Inferior parietal cortex (tissue), 1 donor: ENCODE measurements around the gene SIX2.

Experiments
- DNase-seq: peaks from one replicate; pipeline ENCODE4 v3.0.0-alpha.2; 2016; ENCODE audit errors: extremely low spot score

Gene SIX2

GRCh38 chr2:44967727-44968432 is 41.4 kb downstream of the SIX2 start:
- DNase-seq: no peak

- DNase-seq: no peak
Observed at GRCh38 chr2:44967056-44967455, 42.2 kb downstream of the SIX2 start.

- no peak for DNase-seq
Observed at GRCh38 chr2:44965684-44966083, 43.6 kb downstream of the SIX2 start.

GRCh38 chr2:44964752-44965236 is 44.5 kb downstream of the SIX2 start:
- no peak for DNase-seq

DNA sequence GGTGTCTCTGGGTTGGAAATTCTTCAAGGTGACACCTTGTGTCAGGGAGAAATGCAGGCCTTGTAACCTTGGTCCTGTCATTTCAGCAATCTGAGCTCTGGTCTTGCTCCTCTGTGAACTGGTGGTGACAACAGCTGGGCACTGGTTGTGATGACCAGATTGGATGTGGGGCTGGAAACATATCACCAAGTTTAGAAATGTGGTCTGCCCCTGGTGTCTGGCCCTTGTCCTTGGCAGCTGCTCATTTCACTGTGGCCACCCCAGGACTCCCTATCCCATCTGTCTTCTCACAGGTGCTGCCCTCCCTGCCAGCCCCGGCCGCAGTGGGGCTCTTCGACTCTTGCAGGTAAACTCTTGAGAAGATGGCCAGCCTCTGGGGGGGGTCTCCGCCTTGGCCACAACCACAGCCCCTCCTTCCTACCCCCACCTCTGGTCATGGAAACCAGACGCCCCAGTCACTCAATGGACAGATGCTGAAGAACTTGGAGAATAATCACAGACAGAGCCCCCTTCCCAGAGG is 47.0 kb downstream of the SIX2 start:
- no peak for DNase-seq

GRCh38 chr2:44960871-44961270 is 48.4 kb downstream of the SIX2 start:
- no peak for DNase-seq

DNA sequence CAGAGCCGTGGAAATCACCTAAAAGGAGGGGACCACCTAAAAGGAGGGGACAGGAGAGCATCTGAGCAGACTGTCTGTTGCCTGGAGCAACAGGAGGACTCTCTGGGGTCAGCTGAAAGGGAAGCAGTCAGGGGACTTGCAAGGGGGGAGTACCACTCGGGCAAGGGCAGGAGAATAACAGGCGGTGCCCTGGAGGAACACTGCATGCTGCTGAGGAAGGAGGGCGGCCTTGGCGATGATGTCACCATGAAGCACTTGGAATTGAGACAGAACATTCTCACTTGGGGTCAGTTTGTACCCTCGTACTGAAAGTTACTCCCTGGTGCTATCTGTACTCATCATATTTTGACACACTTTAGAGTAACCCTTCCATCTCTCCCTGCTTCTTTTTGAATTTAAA is 49.4 kb downstream of the SIX2 start:
- DNase-seq: no peak

DNA sequence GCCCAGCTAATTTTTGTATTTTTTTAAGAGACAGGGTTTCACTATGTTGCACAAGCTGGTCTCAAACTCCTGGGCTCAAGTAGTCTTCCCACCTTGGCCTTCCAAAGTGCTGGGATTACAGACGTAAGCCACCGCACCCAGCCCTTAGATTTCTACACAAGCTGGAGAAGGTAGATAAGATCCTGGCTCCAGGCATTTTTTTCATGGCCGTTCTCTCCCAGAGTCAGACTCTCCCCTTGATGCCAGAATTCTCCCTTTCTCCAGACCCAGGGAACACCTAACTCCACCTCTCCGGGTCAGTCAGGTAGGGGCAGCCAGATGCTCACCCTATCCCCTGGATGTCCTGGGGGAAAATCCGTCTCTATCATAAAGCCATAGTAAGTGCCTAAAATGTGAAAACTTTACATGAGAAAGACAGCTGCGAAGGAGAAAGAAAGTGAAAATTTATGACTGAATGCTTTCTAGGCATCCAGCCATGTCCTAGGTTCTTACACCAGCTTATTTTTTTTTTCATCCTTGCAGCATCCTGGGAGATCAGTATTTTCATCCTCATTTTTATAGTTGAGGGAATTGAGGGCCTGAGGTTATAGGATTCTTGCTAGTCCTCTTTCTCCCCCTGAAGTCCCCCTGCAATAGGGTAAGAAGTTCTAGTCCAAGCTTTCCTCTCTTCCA is 51.5 kb downstream of the SIX2 start:
- DNase-seq: no peak

GRCh38 chr2:44956843-44957242 is 52.4 kb downstream of the SIX2 start:
- no peak for DNase-seq

GRCh38 chr2:44955593-44956392 is 53.5 kb downstream of the SIX2 start:
- peak; percentile 76 for DNase-seq
